CD14-positive monocyte (primary cell): ENCODE data around the gene CYP4F2. TPM values are rescaled to one million over a fixed set of nuclear protein-coding genes. Genes with fewer than 3 reads are reported as not detected.

ENCODE experiments used
- DNase-seq, 3 donors: peaks; one replicate each; pipeline ENCODE4 v3.0.0-alpha.2; 2011 to 2022
- H2AFZ ChIP-seq: 2 replicates; pipeline ENCODE4 v1.6.0; 2012; ENCODE audit warnings: mild to moderate bottlenecking, low read depth, low read length, inconsistent platforms; ENCODE audit not compliant: insufficient read depth, poor library complexity, severe bottlenecking
- H3K27ac ChIP-seq, 2 donors: 1 replicate in 1 of 2; 2 replicates in 1 of 2; pipeline ENCODE4 v1.5.1; 2012 to 2013; ENCODE audit warnings: low read length in 2 of 2, control low read depth in 1 of 2, inconsistent platforms in 1 of 2, low read depth in 1 of 2, mild to moderate bottlenecking in 1 of 2
- H3K27me3 ChIP-seq, 2 donors: one replicate each; pipeline versions ENCODE4 v1.6.0 to v1.6.1; 2011 to 2013; ENCODE audit warnings: low read length in 2 of 2; ENCODE audit not compliant: control insufficient read depth in 2 of 2, insufficient read depth in 2 of 2
- H3K36me3 ChIP-seq, 2 donors: replicated peaks in 1 of 2; 1 replicate in 1 of 2; 2 replicates in 1 of 2; pipeline versions ENCODE4 v1.5.1 to v1.6.1; 2012 to 2013; ENCODE audit warnings: low read length in 2 of 2, control low read depth in 1 of 2, inconsistent platforms in 1 of 2, mild to moderate bottlenecking in 1 of 2; ENCODE audit not compliant: insufficient read depth in 2 of 2, control insufficient read depth in 1 of 2
- H3K4me1 ChIP-seq, 2 donors: 1 replicate in 1 of 2; 2 replicates in 1 of 2; pipeline versions ENCODE4 v1.5.1 to v1.6.1; 2012 to 2013; ENCODE audit warnings: low read length in 2 of 2, control low read depth in 1 of 2, inconsistent platforms in 1 of 2, mild to moderate bottlenecking in 1 of 2, moderate library complexity in 1 of 2; ENCODE audit not compliant: insufficient read depth in 2 of 2, control insufficient read depth in 1 of 2
- H3K4me2 ChIP-seq: replicated peaks from 2 replicates; pipeline ENCODE3; 2012; ENCODE audit warnings: low read length, moderate library complexity, mild to moderate bottlenecking; ENCODE audit not compliant: poor library complexity, severe bottlenecking; ENCODE audit errors: extremely low read depth
- H3K4me3 ChIP-seq, 3 experiments: fragments of 200-600 bp in 1 of 3; sonication (generic) in 1 of 3; replicated peaks in 1 of 3; 1 replicate in 2 of 3; 2 replicates in 1 of 3; pipeline ENCODE4 v1.5.1; 2011 to 2013; ENCODE audit warnings: low read length in 3 of 3, mild to moderate bottlenecking in 3 of 3, control low read depth in 2 of 3, low read depth in 2 of 3, inconsistent platforms in 1 of 3, moderate library complexity in 1 of 3
- H3K79me2 ChIP-seq: 2 replicates; pipeline ENCODE4 v1.6.0; 2012; ENCODE audit warnings: mild to moderate bottlenecking, control low read depth, inconsistent platforms, low read length, moderate library complexity; ENCODE audit not compliant: insufficient read depth
- H3K9ac ChIP-seq: 2 replicates; pipeline ENCODE4 v1.6.0; 2017; ENCODE audit warnings: low read length, mild to moderate bottlenecking; ENCODE audit not compliant: insufficient read depth, poor library complexity, severe bottlenecking
- H3K9me3 ChIP-seq, 2 donors: replicated peaks in 1 of 2; 1 replicate in 1 of 2; 2 replicates in 1 of 2; pipeline versions ENCODE4 v1.5.1 to v1.6.1; 2012 to 2013; ENCODE audit warnings: low read length in 2 of 2, control low read depth in 1 of 2; ENCODE audit not compliant: control insufficient read depth in 1 of 2, insufficient read depth in 1 of 2
- H4K20me1 ChIP-seq: 2 replicates; pipeline ENCODE4 v1.6.0; 2012; ENCODE audit warnings: mild to moderate bottlenecking, low read length, control low read depth, moderate library complexity; ENCODE audit not compliant: insufficient read depth
- H3K27ac Mint-ChIP-seq, 7 donors: one replicate each; pipeline ENCODE4 v1.8.0; 2020; ENCODE audit warnings: mild to moderate bottlenecking in 7 of 7, mixed read lengths in 7 of 7, moderate library complexity in 6 of 7, inconsistent platforms in 2 of 7
- H3K27me3 Mint-ChIP-seq, 3 donors: one replicate each; pipeline ENCODE4 v1.8.0; 2021 to 2022; ENCODE audit warnings: low read depth in 3 of 3, mild to moderate bottlenecking in 3 of 3, mixed read lengths in 3 of 3, moderate library complexity in 3 of 3, inconsistent platforms in 1 of 3
- H3K36me3 Mint-ChIP-seq, 2 donors: one replicate each; pipeline ENCODE4 v1.8.0; 2020; ENCODE audit warnings: mixed read lengths in 2 of 2, inconsistent platforms in 1 of 2, mild to moderate bottlenecking in 1 of 2
- H3K4me1 Mint-ChIP-seq: one replicate; pipeline ENCODE4 v1.8.0; 2020; ENCODE audit warnings: mild to moderate bottlenecking, mixed read lengths
- H3K4me3 Mint-ChIP-seq, 2 donors: one replicate each; pipeline ENCODE4 v1.8.0; 2020; ENCODE audit warnings: mild to moderate bottlenecking in 2 of 2, mixed read lengths in 2 of 2, moderate library complexity in 1 of 2
- H3K9me3 Mint-ChIP-seq, 7 donors: one replicate each; pipeline ENCODE4 v1.8.0; 2020 to 2022; ENCODE audit warnings: mixed read lengths in 7 of 7, mild to moderate bottlenecking in 6 of 7, moderate library complexity in 6 of 7, inconsistent platforms in 2 of 7
- CTCF ChIP-seq: fragments of 200-600 bp; IDR thresholded peaks from one replicate; pipeline ENCODE4 v1.8.0; 2022; ENCODE audit warnings: antibody characterized with exemption, mild to moderate bottlenecking
- WGBS: methylation state at CpG from one replicate; pipeline ENCODE4 v1.1.5; 2013; ENCODE audit warnings: missing lambda C conversion rate; ENCODE audit not compliant: insufficient coverage; 5-methylcytosine and 5-hydroxymethylcytosine counted together
- intact Hi-C, 2 donors: fragments of 100-400 bp; cut with micrococcal nuclease; formaldehyde crosslinking; loops; one replicate each; pipeline versions ENCODE4 v1.15.0 to v1.15.1; 2023
- polyA plus RNA-seq, 3 donors: library from polyadenylated mRNA; depleted of rRNA in 1 of 3; unstranded in 2 of 3; stranded (reverse) in 1 of 3; fragments of 300-500 nt in 2 of 3; fragments of >200 nt in 1 of 3; fragmentation: Illumina TruSeq in 2 of 3; gene quantifications; 1 replicate in 2 of 3; 2 replicates in 1 of 3; pipeline ENCODE4 v1.2.3, GENCODE V29; 2012 to 2021

Gene CYP4F2
- polyA plus RNA-seq, 3 donors: not detected

GRCh38 chr19:15936950-15937349 lies 39.1 kb upstream of the CYP4F2 start:
- H3K27ac ChIP-seq: no peak overlapping the region
- no CpG with 5 or more reads among the region's 2 CpGs for WGBS

GRCh38 chr19:15936173-15936572 lies 38.3 kb upstream of the CYP4F2 start:
- TF ChIP-seq CTCF: no peak
- Histone ChIP-seq H2AFZ (no peak overlapping the region), H3K4me2 (no peak overlapping the region), H4K20me1 (no peaks in the 10 kb centered on the region), H3K9me3 (peaks cover 12 to 13% of the 10 kb centered on the region in 2 donors), H3K4me3 (no peak overlapping the region), H3K36me3 (no peaks in the 10 kb centered on the region), H3K79me2 (no peaks in the 10 kb centered on the region), H3K27me3 (peaks cover 20 to 23% of the 10 kb centered on the region in 2 donors), H3K9ac (no peak overlapping the region), H3K4me1 (no peaks in the 10 kb centered on the region), H3K27ac (no peak overlapping the region)
- no CpG with 5 or more reads among the region's 3 CpGs for WGBS
- Mint-ChIP-seq H3K27ac (no peak overlapping the region), H3K4me1 (no peaks in the 10 kb centered on the region), H3K9me3 (peaks cover 3 to 12% (median 9%) of the 10 kb centered on the region in 7 donors), H3K27me3 (peaks cover 14 to 42% (median 41%) of the 10 kb centered on the region in 3 donors), H3K36me3 (no peaks in the 10 kb centered on the region), H3K4me3 (no peak overlapping the region)
- intact Hi-C loops: no loop called here
- no peak for DNase-seq

More at GRCh38 chr19:15936950-15937349, 39.1 kb upstream of the CYP4F2 start:
- Histone ChIP-seq H3K9me3 (peaks cover 11 to 12% of the 10 kb centered on the region in 2 donors), H2AFZ (no peak overlapping the region), H3K27me3 (peaks cover 18 to 22% of the 10 kb centered on the region in 2 donors), H3K4me1 (no peaks in the 10 kb centered on the region), H3K4me2 (no peak overlapping the region), H3K36me3 (no peaks in the 10 kb centered on the region), H3K4me3 (no peak overlapping the region), H3K9ac (no peak overlapping the region), H4K20me1 (no peaks in the 10 kb centered on the region), H3K79me2 (no peaks in the 10 kb centered on the region)
- intact Hi-C loops: no loop called here
- H3K4me3 Mint-ChIP-seq: no peak overlapping the region
- no peak for DNase-seq
- H3K36me3 Mint-ChIP-seq: no peaks in the 10 kb centered on the region
- peaks cover 14 to 43% (median 42%) of the 10 kb centered on the region in 3 donors for H3K27me3 Mint-ChIP-seq
- H3K27ac Mint-ChIP-seq: no peak overlapping the region
- no peak for TF ChIP-seq CTCF
- H3K4me1 Mint-ChIP-seq: no peaks in the 10 kb centered on the region
- peaks cover 2 to 12% (median 8%) of the 10 kb centered on the region in 7 donors for H3K9me3 Mint-ChIP-seq
